Kidney (tissue), 14 donors: ENCODE results near the gene CRIP2. TPM values are rescaled to one million over a fixed set of nuclear protein-coding genes. Genes with fewer than 3 reads are reported as not detected.

ENCODE experiments used
- DNase-seq, 5 donors: peaks; one replicate each; pipeline ENCODE4 v3.0.0-alpha.2; 2013 to 2020
- FAIRE-seq: peaks from 2 replicates; lab custom pipeline; 2012; peaks lifted over from hg19 to GRCh38; lab: Jason Lieb, UNC
- H3K27ac ChIP-seq, 2 donors: one replicate each; pipeline ENCODE4 v1.7.0; 2013; ENCODE audit warnings: low read depth in 2 of 2, low read length in 2 of 2, inconsistent platforms in 1 of 2
- H3K27me3 ChIP-seq: one replicate; pipeline ENCODE4 v1.7.1; 2013; ENCODE audit warnings: low read length, inconsistent platforms; ENCODE audit not compliant: control insufficient read depth, insufficient read depth
- H3K36me3 ChIP-seq, 3 donors: one replicate each; pipeline versions ENCODE4 v1.7.0 to v1.7.1; 2013; ENCODE audit warnings: low read length in 3 of 3, control low read depth in 1 of 3, inconsistent platforms in 1 of 3; ENCODE audit not compliant: insufficient read depth in 3 of 3, control insufficient read depth in 2 of 3
- H3K4me1 ChIP-seq, 3 donors: one replicate each; pipeline versions ENCODE4 v1.7.0 to v1.7.1; 2013; ENCODE audit warnings: low read length in 3 of 3, inconsistent platforms in 1 of 3, low read depth in 1 of 3; ENCODE audit not compliant: control insufficient read depth in 2 of 3, insufficient read depth in 2 of 3
- H3K4me3 ChIP-seq, 3 donors: one replicate each; pipeline versions ENCODE4 v1.7.0 to v1.8.1; 2013; ENCODE audit warnings: low read length in 3 of 3, control low read depth in 1 of 3, inconsistent platforms in 1 of 3
- H3K9ac ChIP-seq, 3 donors: one replicate each; pipeline versions ENCODE4 v1.7.0 to v1.7.1; 2013; ENCODE audit warnings: low read length in 3 of 3, control low read depth in 1 of 3, inconsistent platforms in 1 of 3
- H3K9me3 ChIP-seq, 3 donors: one replicate each; pipeline versions ENCODE4 v1.7.0 to v1.7.1; 2013; ENCODE audit warnings: low read length in 3 of 3, control low read depth in 1 of 3, inconsistent platforms in 1 of 3; ENCODE audit not compliant: control insufficient read depth in 2 of 3, insufficient read depth in 1 of 3
- CTCF ChIP-seq: IDR thresholded peaks from 3 replicates; pipeline ENCODE4 v1.5.1; 2012; ENCODE audit warnings: mild to moderate bottlenecking, moderate library complexity, borderline replicate concordance; ENCODE audit not compliant: insufficient read depth; ENCODE audit errors: extremely low read depth
- intact Hi-C: fragments of 100-400 bp; cut with DNase I; formaldehyde crosslinking; loops from one replicate; pipeline ENCODE4 v1.11.1; 2022
- polyA plus RNA-seq: library from polyadenylated mRNA; stranded (reverse); fragments of 350-450 nt; fragmentation: Illumina TruSeq; extraction: RNeasy Lipid Tissue Mini Kit (QIAGEN cat#74804); gene quantifications from one replicate; pipeline ENCODE4 v1.2.3, GENCODE V29; 2014; ENCODE audit warnings: low read depth, low replicate concordance; ENCODE audit not compliant: insufficient read depth
- total RNA-seq: library from RNA; stranded (reverse); fragmentation: NEBNext Ultra II Directional; extraction: Animal tissue kit (Norgen Biotek cat#: 25700); gene quantifications from one replicate; pipeline ENCODE4 v1.2.1, GENCODE V29; 2021
- donor health status: control.
- donor health status: control.
- donor health status: control.
- donor health status: control.
- donor health status: control.
- donor health status: DM: yes; HTN: yes; CAD: no.
- donor health status: Normal renal cell carcinoma (clear cell type).

Gene CRIP2
- total and polyA plus RNA-seq, 2 donors from 2014 or later, result 338 to 357 TPM

GRCh38 chr14:105464501-105464900 is 10.1 kb upstream of the CRIP2 start:
- no peak overlapping the region for H3K27ac ChIP-seq
- H3K36me3 ChIP-seq, result peaks cover 0 to 7% (median 2%) of the 10 kb centered on the region in 3 donors

GRCh38 chr14:105465209-105466031 is 9.2 kb upstream of the CRIP2 start:
- intact Hi-C loops, result no loop called here
- H3K36me3 ChIP-seq, result peaks cover 0 to 7% (median 2%) of the 10 kb centered on the region in 3 donors

More at GRCh38 chr14:105464501-105464900, 10.1 kb upstream of the CRIP2 start:
- no peak overlapping the region for H3K9ac ChIP-seq
- H3K9me3 ChIP-seq, result no peaks in the 10 kb centered on the region
- no peak overlapping the region for H3K4me3 ChIP-seq
- peaks cover 0 to 10% (median 3%) of the 10 kb centered on the region in 3 donors for H3K4me1 ChIP-seq
- DNase-seq (no peak), FAIRE-seq (no peak)
- intact Hi-C loops, result no loop called here
- no peak for TF ChIP-seq CTCF
- H3K27me3 ChIP-seq, result no peaks in the 10 kb centered on the region

GRCh38 chr14:105466531-105467248 is 7.9 kb upstream of the CRIP2 start:
- intact Hi-C loops, result no loop called here
- FAIRE-seq (no peak), DNase-seq (no peak)
- Histone ChIP-seq H3K36me3 (peaks cover 0 to 7% (median 0%) of the 10 kb centered on the region in 3 donors), H3K9ac (no peak overlapping the region), H3K27me3 (no peaks in the 10 kb centered on the region), H3K4me1 (peaks cover 0 to 16% (median 3%) of the 10 kb centered on the region in 3 donors), H3K27ac (no peak overlapping the region), H3K4me3 (no peak overlapping the region), H3K9me3 (no peaks in the 10 kb centered on the region)
- TF ChIP-seq CTCF, result no peak

More at GRCh38 chr14:105465209-105466031, 9.2 kb upstream of the CRIP2 start:
- H3K4me3 ChIP-seq, result no peak overlapping the region
- no peak overlapping the region for H3K27ac ChIP-seq
- peaks cover 0 to 10% (median 3%) of the 10 kb centered on the region in 3 donors for H3K4me1 ChIP-seq
- TF ChIP-seq CTCF, result no peak
- no peak for DNase-seq
- no peaks in the 10 kb centered on the region for H3K9me3 ChIP-seq
- H3K9ac ChIP-seq, result no peak overlapping the region
- no peaks in the 10 kb centered on the region for H3K27me3 ChIP-seq
- FAIRE-seq, result no peak
